Erythroblast (primary cell): ENCODE results near the gene SLC9A3.

ENCODE experiments used
- GATA1 ChIP-seq: IDR thresholded peaks from 2 replicates; pipeline ENCODE4 v1.6.1; 2011; ENCODE audit warnings: low read depth, mild to moderate bottlenecking, control low read depth, low read length, moderate library complexity
- POLR2A ChIP-seq: IDR thresholded peaks from 2 replicates; pipeline ENCODE4 v1.6.1; 2011; ENCODE audit warnings: mild to moderate bottlenecking, low read length

- no peak for TF ChIP-seq POLR2A
- no peak for TF ChIP-seq GATA1
Measured at GRCh38 chr5:573206-573605, 49.0 kb upstream of the SLC9A3 start.
